Tibial nerve (tissue), 4 donors: Measurements from ENCODE around the gene S1PR3.

ENCODE experiments used
- EP300 ChIP-seq, 2 donors: sonication (generic); formaldehyde crosslinking; IDR thresholded peaks; one replicate each; pipeline ENCODE4 v1.6.1; 2017; ENCODE audit warnings: antibody characterized with exemption in 2 of 2, mild to moderate bottlenecking in 1 of 2
- TF ChIP-seq, protein P1 (sequence below), 5 experiments: fragments of 200-600 bp in 3 of 5; fragments of 450-650 bp in 2 of 5; sonication (generic) in 3 of 5; IDR thresholded peaks; one replicate each; pipeline ENCODE4 v1.5.1; 2016 to 2019; ENCODE audit warnings: antibody characterized with exemption in 5 of 5, mild to moderate bottlenecking in 3 of 5, moderate library complexity in 2 of 5

DNA sequence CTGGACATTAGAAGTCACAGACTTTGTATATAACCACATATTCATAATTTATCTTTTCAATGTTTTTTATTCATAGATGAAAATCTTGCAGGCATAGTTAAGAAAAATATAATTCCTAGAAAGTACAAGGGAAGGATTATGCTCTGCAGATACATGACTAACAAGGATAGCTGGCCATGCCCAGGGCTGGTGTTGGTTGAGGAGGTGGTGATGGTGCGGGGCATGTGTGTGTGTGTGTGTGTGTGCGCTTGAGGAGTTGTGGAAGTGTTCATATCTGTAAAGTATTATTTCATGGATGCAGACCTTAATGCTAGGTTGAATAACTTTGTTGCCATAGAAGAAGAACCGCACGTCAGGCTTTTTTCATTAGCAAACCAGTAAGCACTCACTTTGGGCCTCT, 1.3 kb downstream of the S1PR3 start:
- no peak for TF ChIP-seq EP300 (IDR thresholded peaks at IDR 0.05)
- TF ChIP-seq, protein P1, sequence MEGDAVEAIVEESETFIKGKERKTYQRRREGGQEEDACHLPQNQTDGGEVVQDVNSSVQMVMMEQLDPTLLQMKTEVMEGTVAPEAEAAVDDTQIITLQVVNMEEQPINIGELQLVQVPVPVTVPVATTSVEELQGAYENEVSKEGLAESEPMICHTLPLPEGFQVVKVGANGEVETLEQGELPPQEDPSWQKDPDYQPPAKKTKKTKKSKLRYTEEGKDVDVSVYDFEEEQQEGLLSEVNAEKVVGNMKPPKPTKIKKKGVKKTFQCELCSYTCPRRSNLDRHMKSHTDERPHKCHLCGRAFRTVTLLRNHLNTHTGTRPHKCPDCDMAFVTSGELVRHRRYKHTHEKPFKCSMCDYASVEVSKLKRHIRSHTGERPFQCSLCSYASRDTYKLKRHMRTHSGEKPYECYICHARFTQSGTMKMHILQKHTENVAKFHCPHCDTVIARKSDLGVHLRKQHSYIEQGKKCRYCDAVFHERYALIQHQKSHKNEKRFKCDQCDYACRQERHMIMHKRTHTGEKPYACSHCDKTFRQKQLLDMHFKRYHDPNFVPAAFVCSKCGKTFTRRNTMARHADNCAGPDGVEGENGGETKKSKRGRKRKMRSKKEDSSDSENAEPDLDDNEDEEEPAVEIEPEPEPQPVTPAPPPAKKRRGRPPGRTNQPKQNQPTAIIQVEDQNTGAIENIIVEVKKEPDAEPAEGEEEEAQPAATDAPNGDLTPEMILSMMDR (IDR thresholded peaks at IDR 0.05), result no peak
